ENCODE measurements around the gene SPEG.

The SPEG gene

DNA sequence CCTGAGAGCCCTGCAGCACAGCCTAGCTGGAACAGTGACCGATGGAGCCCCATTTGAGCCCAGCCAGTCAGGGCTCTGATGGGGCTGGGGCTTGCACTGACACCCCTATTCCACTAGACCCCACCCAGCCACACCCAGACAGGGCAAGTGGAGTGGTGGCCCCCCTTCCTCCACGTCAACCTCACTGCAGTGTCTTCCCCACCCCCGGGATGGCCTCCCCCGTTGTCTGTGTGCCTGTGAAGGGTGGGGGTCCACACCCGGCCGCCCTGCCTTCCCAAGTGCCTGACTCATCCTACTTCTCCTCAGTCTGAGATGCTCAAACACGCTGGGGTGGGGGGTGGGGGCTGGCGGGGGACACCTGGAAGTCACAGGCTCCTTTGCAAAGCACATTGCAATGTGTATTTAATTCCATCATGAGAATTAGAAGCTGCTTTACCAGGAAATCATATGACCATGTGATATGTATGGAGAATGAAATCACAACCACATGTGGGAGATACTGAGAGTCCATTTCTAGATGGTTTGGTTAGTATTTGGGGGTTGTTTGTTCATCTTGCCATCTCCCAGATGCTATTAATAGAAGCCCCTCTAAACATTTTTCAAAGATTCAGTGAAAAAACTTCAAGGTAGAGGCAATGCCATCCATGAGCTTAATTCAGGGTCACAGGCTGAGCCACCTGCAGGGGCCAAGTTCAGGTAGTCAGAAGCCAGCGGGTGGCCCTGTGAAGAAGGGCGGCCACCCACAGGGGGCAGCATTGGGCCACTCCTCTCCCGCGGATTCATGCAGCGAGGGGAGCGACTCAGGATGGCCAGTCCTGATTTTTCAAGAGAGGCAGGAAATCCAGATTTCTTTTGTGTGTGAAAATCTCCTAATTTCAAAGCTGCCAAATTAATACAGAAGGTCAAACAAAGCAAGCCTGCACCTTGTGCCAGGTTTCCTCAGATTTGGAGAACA is 41.3 kb downstream of the SPEG start:
- no peak overlapping the region for H3K4me3 ChIP-seq (ENCODE audit: low read depth, low read length)
- TF ChIP-seq, protein P1, sequence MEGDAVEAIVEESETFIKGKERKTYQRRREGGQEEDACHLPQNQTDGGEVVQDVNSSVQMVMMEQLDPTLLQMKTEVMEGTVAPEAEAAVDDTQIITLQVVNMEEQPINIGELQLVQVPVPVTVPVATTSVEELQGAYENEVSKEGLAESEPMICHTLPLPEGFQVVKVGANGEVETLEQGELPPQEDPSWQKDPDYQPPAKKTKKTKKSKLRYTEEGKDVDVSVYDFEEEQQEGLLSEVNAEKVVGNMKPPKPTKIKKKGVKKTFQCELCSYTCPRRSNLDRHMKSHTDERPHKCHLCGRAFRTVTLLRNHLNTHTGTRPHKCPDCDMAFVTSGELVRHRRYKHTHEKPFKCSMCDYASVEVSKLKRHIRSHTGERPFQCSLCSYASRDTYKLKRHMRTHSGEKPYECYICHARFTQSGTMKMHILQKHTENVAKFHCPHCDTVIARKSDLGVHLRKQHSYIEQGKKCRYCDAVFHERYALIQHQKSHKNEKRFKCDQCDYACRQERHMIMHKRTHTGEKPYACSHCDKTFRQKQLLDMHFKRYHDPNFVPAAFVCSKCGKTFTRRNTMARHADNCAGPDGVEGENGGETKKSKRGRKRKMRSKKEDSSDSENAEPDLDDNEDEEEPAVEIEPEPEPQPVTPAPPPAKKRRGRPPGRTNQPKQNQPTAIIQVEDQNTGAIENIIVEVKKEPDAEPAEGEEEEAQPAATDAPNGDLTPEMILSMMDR (IDR thresholded peaks at IDR 0.05; ENCODE audit: borderline replicate concordance, insufficient read depth, low read depth, low read length), result peak; percentile 93

DNA sequence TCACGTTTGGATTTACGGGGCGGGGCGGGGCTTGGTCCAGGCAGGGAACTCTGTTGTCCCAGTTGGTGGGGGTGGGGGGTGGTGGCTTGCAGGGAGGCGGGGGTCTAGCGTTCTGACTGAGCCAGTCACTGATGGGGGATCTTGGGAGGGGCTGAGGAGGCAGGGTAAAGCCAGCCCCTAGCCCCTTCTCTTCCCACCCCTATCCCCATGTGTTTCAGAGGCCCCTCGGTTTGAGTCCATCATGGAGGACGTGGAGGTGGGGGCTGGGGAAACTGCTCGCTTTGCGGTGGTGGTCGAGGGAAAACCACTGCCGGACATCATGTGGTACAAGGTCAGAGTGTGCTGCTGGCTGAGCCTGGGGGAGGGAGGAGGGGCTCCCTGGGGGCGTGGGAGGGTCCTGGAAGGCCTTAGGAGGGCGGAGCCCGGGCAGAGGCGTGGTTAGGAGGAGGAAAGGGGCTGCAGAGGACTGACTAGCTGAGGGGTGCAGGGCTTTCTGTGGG is 42.1 kb downstream of the SPEG start:
- TF ChIP-seq, protein P1 (IDR thresholded peaks at IDR 0.05; ENCODE audit: borderline replicate concordance, insufficient read depth, low read depth, low read length), result no peak
- H3K4me3 ChIP-seq (ENCODE audit: low read depth, low read length), result no peak overlapping the region

DNA sequence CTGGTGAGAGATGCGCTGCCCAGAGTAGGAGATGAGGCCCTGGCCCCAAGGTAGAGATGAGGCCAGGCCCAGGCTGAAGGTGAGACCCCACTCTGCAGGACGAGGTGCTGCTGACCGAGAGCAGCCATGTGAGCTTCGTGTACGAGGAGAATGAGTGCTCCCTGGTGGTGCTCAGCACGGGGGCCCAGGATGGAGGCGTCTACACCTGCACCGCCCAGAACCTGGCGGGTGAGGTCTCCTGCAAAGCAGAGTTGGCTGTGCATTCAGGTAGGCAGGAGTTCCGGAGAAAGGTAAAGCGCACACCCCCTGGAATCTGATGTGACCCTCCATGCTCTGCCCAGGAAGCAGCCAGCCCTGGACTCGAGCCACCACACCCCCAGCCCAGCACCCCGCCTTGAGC is 42.5 kb downstream of the SPEG start:
- TF ChIP-seq, protein P1 (IDR thresholded peaks at IDR 0.05; ENCODE audit: borderline replicate concordance, insufficient read depth, low read depth, low read length), result no peak
- H3K4me3 ChIP-seq (ENCODE audit: low read depth, low read length), result no peak overlapping the region

DNA sequence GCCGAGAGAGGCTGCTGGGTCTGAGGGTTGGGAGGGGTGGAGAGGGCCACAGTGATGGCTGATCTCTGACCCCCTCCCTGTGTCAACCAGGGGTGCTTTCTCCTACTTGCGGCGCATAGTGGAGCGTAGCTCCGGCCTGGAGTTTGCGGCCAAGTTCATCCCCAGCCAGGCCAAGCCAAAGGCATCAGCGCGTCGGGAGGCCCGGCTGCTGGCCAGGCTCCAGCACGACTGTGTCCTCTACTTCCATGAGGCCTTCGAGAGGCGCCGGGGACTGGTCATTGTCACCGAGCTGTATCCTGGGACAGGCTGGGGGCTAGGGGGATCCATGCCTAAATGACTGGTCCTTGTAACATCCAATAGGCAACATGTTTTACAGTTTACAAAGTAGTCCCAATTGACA is 43.2 kb downstream of the SPEG start:
- TF ChIP-seq, protein P1 (IDR thresholded peaks at IDR 0.05; ENCODE audit: borderline replicate concordance, insufficient read depth, low read depth, low read length), result no peak
- no peak overlapping the region for H3K4me3 ChIP-seq (ENCODE audit: low read depth, low read length)

DNA sequence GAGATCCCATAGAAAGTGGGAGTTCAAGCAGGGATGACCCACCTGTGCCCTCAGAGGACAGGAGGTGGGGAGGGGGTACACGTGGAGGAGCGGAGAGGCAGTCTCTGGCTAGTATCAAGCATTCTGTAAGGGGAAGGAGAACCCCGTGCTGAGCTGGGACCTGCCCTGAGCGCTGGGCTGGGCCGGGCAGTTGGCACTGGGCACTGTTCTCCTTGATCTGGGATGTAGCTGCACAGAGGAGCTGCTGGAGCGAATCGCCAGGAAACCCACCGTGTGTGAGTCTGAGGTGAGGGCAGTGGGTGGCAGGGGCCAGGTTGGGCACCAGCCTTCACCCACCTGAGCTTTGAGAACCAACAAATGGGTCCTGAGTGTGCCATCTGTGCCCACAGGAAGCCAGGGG is 44.3 kb downstream of the SPEG start:
- H3K4me3 ChIP-seq (ENCODE audit: low read depth, low read length), result no peak overlapping the region
- TF ChIP-seq, protein P1 (IDR thresholded peaks at IDR 0.05; ENCODE audit: borderline replicate concordance, insufficient read depth, low read depth, low read length), result no peak

DNA sequence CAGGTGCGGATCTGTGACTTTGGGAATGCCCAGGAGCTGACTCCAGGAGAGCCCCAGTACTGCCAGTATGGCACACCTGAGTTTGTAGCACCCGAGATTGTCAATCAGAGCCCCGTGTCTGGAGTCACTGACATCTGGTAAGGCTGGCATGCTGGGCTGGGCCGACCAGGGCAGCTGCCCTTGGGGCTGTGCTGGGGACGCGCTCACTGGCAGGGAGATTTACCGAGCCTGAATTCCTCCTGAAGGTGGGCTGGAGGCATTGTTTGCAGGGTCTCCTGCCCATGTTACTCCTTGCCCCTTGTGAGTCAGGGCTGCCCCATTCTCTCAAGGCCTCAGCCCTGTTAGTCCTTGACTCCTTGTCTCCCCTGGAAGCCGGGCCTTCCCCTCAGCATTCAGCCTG is 45.4 kb downstream of the SPEG start:
- TF ChIP-seq, protein P1 (IDR thresholded peaks at IDR 0.05; ENCODE audit: borderline replicate concordance, insufficient read depth, low read depth, low read length), result no peak
- no peak overlapping the region for H3K4me3 ChIP-seq (ENCODE audit: low read depth, low read length)
